HCT116 (cell line): ENCODE measurements around the gene WASHC3. TPM values are rescaled to one million over a fixed set of nuclear protein-coding genes. Genes with fewer than 3 reads are reported as not detected.

Experiments
- ATAC-seq: fragments of 200-7000 bp; cut with Tn5 transposase; 2 replicates; pipeline ENCODE4 v1.9.1; 2020; ENCODE audit warnings: mild to moderate bottlenecking, moderate library complexity
- BruUV-seq: library from RNA; stranded (reverse); fragments of 400-500 nt; replicated peaks from 2 replicates; lab custom pipeline; 2021; lab: Mats Ljungman, UMichigan
- CTCF ChIA-PET: fragments of 300-600 bp; sonication (Branson Sonifier 250); formaldehyde crosslinking; loops from one replicate; lab custom pipeline; 2021; ENCODE audit warnings: antibody characterized with exemption; lab: Charles Lee
- POLR2A ChIA-PET: fragments of 300-600, 350-600 bp; sonication (Branson Sonifier 250); formaldehyde crosslinking; loops from one replicate; lab custom pipeline; 2021; ENCODE audit warnings: antibody characterized with exemption; lab: Charles Lee
- RAD21 ChIA-PET, 2 experiments: fragments of 300-600 bp; sonication (Branson Sonifier 250); formaldehyde crosslinking; loops; one replicate each; lab custom pipeline; 2023; ENCODE audit warnings: low total read pairs in 2 of 2; ENCODE audit not compliant: uncharacterized antibody in 2 of 2, unreplicated experiment in 2 of 2, low non-redundant PET in 1 of 2; lab: Charles Lee
- DNase-seq: peaks from one replicate; pipeline ENCODE4 v3.0.0-alpha.2; 2010; ENCODE audit warnings: low read depth, low spot score
- H2AFZ ChIP-seq: fragments of 200-600 bp; shearing (Covaris generic), sonication (generic); 2 replicates; pipeline ENCODE4 v1.6.1; 2017; ENCODE audit warnings: low read depth, mixed run types, mixed read lengths, antibody characterized with exemption, low read length; ENCODE audit not compliant: poor library complexity, severe bottlenecking
- H3K27ac ChIP-seq: 2 replicates; pipeline ENCODE4 v1.5.1; 2012; ENCODE audit warnings: low read depth, low read length
- H3K27me3 ChIP-seq: fragments of 200-600 bp; sonication (generic); 2 replicates; pipeline ENCODE4 v1.6.1; 2016; ENCODE audit warnings: mixed run types, low read length, mixed read lengths; ENCODE audit not compliant: insufficient read depth
- H3K36me3 ChIP-seq, 2 experiments: fragments of 200-500 bp in 1 of 2; fragments of 200-600 bp in 1 of 2; sonication (Bioruptor generic) in 1 of 2; sonication (generic) in 1 of 2; 2 replicates each; pipeline versions ENCODE4 v1.5.1 to v1.6.1; 2014 to 2016; ENCODE audit warnings: low read length in 2 of 2, inconsistent platforms in 1 of 2, mixed read lengths in 1 of 2, mixed run types in 1 of 2; ENCODE audit not compliant: insufficient read depth in 2 of 2, control insufficient read depth in 1 of 2
- H3K4me1 ChIP-seq, 2 experiments: fragments of 200-600 bp in 1 of 2; sonication (generic) in 1 of 2; 2 replicates each; pipeline versions ENCODE4 v1.5.1 to v1.6.1; 2012 to 2017; ENCODE audit warnings: low read length in 2 of 2, inconsistent platforms in 1 of 2, mild to moderate bottlenecking in 1 of 2, mixed read lengths in 1 of 2, mixed run types in 1 of 2, moderate library complexity in 1 of 2; ENCODE audit not compliant: insufficient read depth in 2 of 2, control insufficient read depth in 1 of 2
- H3K4me2 ChIP-seq: fragments of 200-600 bp; sonication (generic); 2 replicates; pipeline ENCODE4 v1.6.1; 2017; ENCODE audit warnings: mixed run types, low read length, mixed read lengths
- H3K4me3 ChIP-seq, 2 experiments: fragments of 200-600 bp in 1 of 2; sonication (generic) in 1 of 2; replicated peaks in 1 of 2; 2 replicates each; pipeline ENCODE4 v1.5.1; 2011 to 2016; ENCODE audit warnings: low read length in 2 of 2, control low read depth in 1 of 2, low read depth in 1 of 2, mild to moderate bottlenecking in 1 of 2, mixed read lengths in 1 of 2, mixed run types in 1 of 2
- H3K79me2 ChIP-seq: fragments of 200-600 bp; sonication (generic); 2 replicates; pipeline ENCODE4 v1.6.1; 2017; ENCODE audit warnings: mild to moderate bottlenecking, mixed run types, low read length, moderate library complexity, mixed read lengths; ENCODE audit not compliant: insufficient read depth
- H3K9ac ChIP-seq: fragments of 200-600 bp; sonication (generic); 2 replicates; pipeline ENCODE4 v1.6.1; 2016; ENCODE audit warnings: low read length, mixed read lengths
- H3K9me2 ChIP-seq: fragments of 200-600 bp; sonication (generic), shearing (Covaris generic); 2 replicates; pipeline ENCODE4 v1.6.1; 2017; ENCODE audit warnings: mixed run types, mild to moderate bottlenecking, moderate library complexity; ENCODE audit not compliant: insufficient read depth
- H3K9me3 ChIP-seq, 2 experiments: fragments of 200-500 bp in 1 of 2; fragments of 200-600 bp in 1 of 2; sonication (Bioruptor generic) in 1 of 2; sonication (generic) in 1 of 2; 2 replicates each; pipeline ENCODE4 v1.6.1; 2014 to 2017; ENCODE audit warnings: low read length in 2 of 2, mixed read lengths in 2 of 2, inconsistent platforms in 1 of 2, low read depth in 1 of 2, mild to moderate bottlenecking in 1 of 2, mixed run types in 1 of 2, moderate library complexity in 1 of 2; ENCODE audit not compliant: control insufficient read depth in 1 of 2, insufficient read depth in 1 of 2
- H4K20me1 ChIP-seq: fragments of 200-600 bp; sonication (generic), shearing (Covaris generic); 2 replicates; pipeline ENCODE4 v1.6.1; 2017; ENCODE audit warnings: mixed run types, mild to moderate bottlenecking, moderate library complexity; ENCODE audit not compliant: insufficient read depth
- CEBPB ChIP-seq: IDR thresholded peaks from 2 replicates; pipeline ENCODE4 v1.6.1; 2012; ENCODE audit warnings: low read depth
- EGR1 ChIP-seq: IDR thresholded peaks from 2 replicates; pipeline ENCODE4 v1.6.1; 2012; ENCODE audit warnings: low read depth
- ELF1 ChIP-seq: IDR thresholded peaks from 2 replicates; pipeline ENCODE4 v1.6.1; 2012; ENCODE audit warnings: low read depth, borderline replicate concordance
- EZH2 ChIP-seq: fragments of 200-600 bp; sonication (generic); IDR thresholded peaks from 2 replicates; pipeline ENCODE4 v1.6.1; 2017; ENCODE audit warnings: antibody characterized with exemption, mixed run types
- FOSL1 ChIP-seq: IDR thresholded peaks from 2 replicates; pipeline ENCODE4 v1.6.1; 2012; ENCODE audit warnings: low read depth
- JUND ChIP-seq: IDR thresholded peaks from 2 replicates; pipeline ENCODE4 v1.6.1; 2012
- POLR2A ChIP-seq: IDR thresholded peaks from 2 replicates; pipeline ENCODE4 v1.7.0; 2011; ENCODE audit warnings: borderline replicate concordance; ENCODE audit not compliant: insufficient read depth, insufficient read length; ENCODE audit errors: extremely low read depth
- POLR2AphosphoS5 ChIP-seq: IDR thresholded peaks from 2 replicates; pipeline ENCODE4 v1.6.1; 2011; ENCODE audit warnings: mild to moderate bottlenecking, low read depth, low read length, moderate library complexity
- RAD21 ChIP-seq: IDR thresholded peaks from 2 replicates; pipeline ENCODE4 v1.6.1; 2012; ENCODE audit warnings: low read depth, mild to moderate bottlenecking
- SIN3A ChIP-seq: IDR thresholded peaks from 2 replicates; pipeline ENCODE4 v1.6.1; 2012; ENCODE audit warnings: low read depth
- SP1 ChIP-seq: IDR thresholded peaks from 2 replicates; pipeline ENCODE4 v1.6.1; 2012; ENCODE audit warnings: low read depth
- SRF ChIP-seq: IDR thresholded peaks from 2 replicates; pipeline ENCODE4 v1.6.1; 2012; ENCODE audit warnings: low read depth
- TCF7L2 ChIP-seq: IDR thresholded peaks from 2 replicates; pipeline ENCODE4 v1.7.0; 2011; ENCODE audit warnings: borderline replicate concordance, inconsistent platforms; ENCODE audit not compliant: insufficient read depth, insufficient read length; ENCODE audit errors: extremely low read depth
- ZFX ChIP-seq: fragments of 450-650 bp; IDR thresholded peaks from 2 replicates; pipeline ENCODE4 v1.6.1; 2017
- ZNF274 ChIP-seq: fragments of 200-500 bp; sonication (Bioruptor generic); IDR thresholded peaks from 2 replicates; pipeline ENCODE4 v1.6.1; 2014; ENCODE audit warnings: mild to moderate bottlenecking, low read depth, low read length, inconsistent platforms
- intact Hi-C: fragments of 100-400 bp; cut with micrococcal nuclease; formaldehyde crosslinking; loops from 2 replicates; pipeline ENCODE4 v1.10.0; 2022
- total RNA-seq: library from RNA; stranded (reverse); gene quantifications from one replicate; pipeline ENCODE4 v1.2.1, GENCODE V29; 2021; ENCODE audit not compliant: unreplicated experiment
- TF ChIP-seq, protein P1 (sequence below), 3 experiments: fragments of 200-600 bp in 1 of 3; sonication (generic) in 1 of 3; IDR thresholded peaks in 2 of 3; conservative IDR thresholded peaks in 1 of 3; 2 replicates each; pipeline ENCODE4 v1.5.1; 2012 to 2017; ENCODE audit warnings: low read depth in 2 of 3, low read length in 2 of 3, antibody characterized with exemption in 1 of 3, borderline replicate concordance in 1 of 3, control low read depth in 1 of 3, mild to moderate bottlenecking in 1 of 3, mixed read lengths in 1 of 3, mixed run types in 1 of 3, moderate library complexity in 1 of 3; ENCODE audit not compliant: insufficient read depth in 1 of 3
- TF ChIP-seq, protein P2 (sequence below): IDR thresholded peaks from 2 replicates; pipeline ENCODE4 v1.6.1; 2011; ENCODE audit warnings: mild to moderate bottlenecking, low read length, moderate library complexity; ENCODE audit not compliant: insufficient replicate concordance; ENCODE audit errors: extremely low read depth
- TF ChIP-seq, protein P3 (sequence below): IDR thresholded peaks from 2 replicates; pipeline ENCODE4 v1.6.1; 2012; ENCODE audit warnings: low read depth
- TF ChIP-seq, protein P4 (sequence below): IDR thresholded peaks from 2 replicates; pipeline ENCODE4 v1.6.1; 2012
- TF ChIP-seq, protein P5 (sequence below): IDR thresholded peaks from 2 replicates; pipeline ENCODE4 v1.6.1; 2012

WASHC3 gene
- total RNA-seq, 1 experiment from 2014 or later: 15.6 TPM

DNA sequence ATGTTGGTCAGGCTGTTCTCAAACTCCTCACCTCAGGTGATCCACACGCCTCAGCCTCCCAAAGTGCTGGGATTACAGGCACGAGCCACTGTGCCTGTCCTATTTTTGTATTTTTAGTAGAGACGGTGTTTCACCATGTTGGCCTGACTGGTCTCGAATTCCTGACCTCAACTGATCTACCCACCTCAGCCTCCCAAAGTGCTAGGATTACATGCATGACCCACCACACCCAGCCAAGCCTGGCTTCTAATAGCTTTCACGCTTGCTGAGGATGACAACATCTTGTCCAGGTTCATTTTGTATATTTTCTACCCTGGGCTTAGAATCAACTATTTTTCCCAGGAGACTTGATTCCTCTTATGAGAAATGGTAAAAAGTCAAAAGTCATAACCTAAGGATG is 64.7 kb downstream of the WASHC3 start:
- Histone ChIP-seq H4K20me1 (no peaks in the 10 kb centered on the region), H3K4me3 (no peak overlapping the region), H2AFZ (no peak overlapping the region), H3K9me2 (no peaks in the 10 kb centered on the region), H3K4me1 (no peaks in the 10 kb centered on the region), H3K9ac (no peak overlapping the region), H3K27me3 (no peaks in the 10 kb centered on the region), H3K79me2 (no peaks in the 10 kb centered on the region), H3K36me3 (no peaks in the 10 kb centered on the region), H3K4me2 (no peak overlapping the region), H3K27ac (no peak overlapping the region), H3K9me3 (no peaks in the 10 kb centered on the region)
- POLR2A ChIA-PET: no interaction called here
- RAD21 ChIA-PET: no interaction called here
- CTCF ChIA-PET: no interaction called here
- TF ChIP-seq ZNF274 (no peak), POLR2AphosphoS5 (no peak), JUND (no peak), SRF (no peak), ELF1 (no peak), SIN3A (no peak), RAD21 (no peak), EGR1 (no peak), CEBPB (no peak), ZFX (no peak), SP1 (no peak), POLR2A (no peak), FOSL1 (no peak), EZH2 (no peak), TCF7L2 (no peak)
- TF ChIP-seq, protein P1, sequence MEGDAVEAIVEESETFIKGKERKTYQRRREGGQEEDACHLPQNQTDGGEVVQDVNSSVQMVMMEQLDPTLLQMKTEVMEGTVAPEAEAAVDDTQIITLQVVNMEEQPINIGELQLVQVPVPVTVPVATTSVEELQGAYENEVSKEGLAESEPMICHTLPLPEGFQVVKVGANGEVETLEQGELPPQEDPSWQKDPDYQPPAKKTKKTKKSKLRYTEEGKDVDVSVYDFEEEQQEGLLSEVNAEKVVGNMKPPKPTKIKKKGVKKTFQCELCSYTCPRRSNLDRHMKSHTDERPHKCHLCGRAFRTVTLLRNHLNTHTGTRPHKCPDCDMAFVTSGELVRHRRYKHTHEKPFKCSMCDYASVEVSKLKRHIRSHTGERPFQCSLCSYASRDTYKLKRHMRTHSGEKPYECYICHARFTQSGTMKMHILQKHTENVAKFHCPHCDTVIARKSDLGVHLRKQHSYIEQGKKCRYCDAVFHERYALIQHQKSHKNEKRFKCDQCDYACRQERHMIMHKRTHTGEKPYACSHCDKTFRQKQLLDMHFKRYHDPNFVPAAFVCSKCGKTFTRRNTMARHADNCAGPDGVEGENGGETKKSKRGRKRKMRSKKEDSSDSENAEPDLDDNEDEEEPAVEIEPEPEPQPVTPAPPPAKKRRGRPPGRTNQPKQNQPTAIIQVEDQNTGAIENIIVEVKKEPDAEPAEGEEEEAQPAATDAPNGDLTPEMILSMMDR (IDR thresholded peaks at IDR 0.05 in 2 of 3, conservative IDR thresholded peaks at IDR 0.05 in 1 of 3; ENCODE audit: borderline replicate concordance in 1 of 3, insufficient read depth in 1 of 3, low read depth in 2 of 3, low read length in 2 of 3): no peak
- TF ChIP-seq, protein P2, sequence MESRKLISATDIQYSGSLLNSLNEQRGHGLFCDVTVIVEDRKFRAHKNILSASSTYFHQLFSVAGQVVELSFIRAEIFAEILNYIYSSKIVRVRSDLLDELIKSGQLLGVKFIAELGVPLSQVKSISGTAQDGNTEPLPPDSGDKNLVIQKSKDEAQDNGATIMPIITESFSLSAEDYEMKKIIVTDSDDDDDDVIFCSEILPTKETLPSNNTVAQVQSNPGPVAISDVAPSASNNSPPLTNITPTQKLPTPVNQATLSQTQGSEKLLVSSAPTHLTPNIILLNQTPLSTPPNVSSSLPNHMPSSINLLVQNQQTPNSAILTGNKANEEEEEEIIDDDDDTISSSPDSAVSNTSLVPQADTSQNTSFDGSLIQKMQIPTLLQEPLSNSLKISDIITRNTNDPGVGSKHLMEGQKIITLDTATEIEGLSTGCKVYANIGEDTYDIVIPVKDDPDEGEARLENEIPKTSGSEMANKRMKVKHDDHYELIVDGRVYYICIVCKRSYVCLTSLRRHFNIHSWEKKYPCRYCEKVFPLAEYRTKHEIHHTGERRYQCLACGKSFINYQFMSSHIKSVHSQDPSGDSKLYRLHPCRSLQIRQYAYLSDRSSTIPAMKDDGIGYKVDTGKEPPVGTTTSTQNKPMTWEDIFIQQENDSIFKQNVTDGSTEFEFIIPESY: no peak
- TF ChIP-seq, protein P3, sequence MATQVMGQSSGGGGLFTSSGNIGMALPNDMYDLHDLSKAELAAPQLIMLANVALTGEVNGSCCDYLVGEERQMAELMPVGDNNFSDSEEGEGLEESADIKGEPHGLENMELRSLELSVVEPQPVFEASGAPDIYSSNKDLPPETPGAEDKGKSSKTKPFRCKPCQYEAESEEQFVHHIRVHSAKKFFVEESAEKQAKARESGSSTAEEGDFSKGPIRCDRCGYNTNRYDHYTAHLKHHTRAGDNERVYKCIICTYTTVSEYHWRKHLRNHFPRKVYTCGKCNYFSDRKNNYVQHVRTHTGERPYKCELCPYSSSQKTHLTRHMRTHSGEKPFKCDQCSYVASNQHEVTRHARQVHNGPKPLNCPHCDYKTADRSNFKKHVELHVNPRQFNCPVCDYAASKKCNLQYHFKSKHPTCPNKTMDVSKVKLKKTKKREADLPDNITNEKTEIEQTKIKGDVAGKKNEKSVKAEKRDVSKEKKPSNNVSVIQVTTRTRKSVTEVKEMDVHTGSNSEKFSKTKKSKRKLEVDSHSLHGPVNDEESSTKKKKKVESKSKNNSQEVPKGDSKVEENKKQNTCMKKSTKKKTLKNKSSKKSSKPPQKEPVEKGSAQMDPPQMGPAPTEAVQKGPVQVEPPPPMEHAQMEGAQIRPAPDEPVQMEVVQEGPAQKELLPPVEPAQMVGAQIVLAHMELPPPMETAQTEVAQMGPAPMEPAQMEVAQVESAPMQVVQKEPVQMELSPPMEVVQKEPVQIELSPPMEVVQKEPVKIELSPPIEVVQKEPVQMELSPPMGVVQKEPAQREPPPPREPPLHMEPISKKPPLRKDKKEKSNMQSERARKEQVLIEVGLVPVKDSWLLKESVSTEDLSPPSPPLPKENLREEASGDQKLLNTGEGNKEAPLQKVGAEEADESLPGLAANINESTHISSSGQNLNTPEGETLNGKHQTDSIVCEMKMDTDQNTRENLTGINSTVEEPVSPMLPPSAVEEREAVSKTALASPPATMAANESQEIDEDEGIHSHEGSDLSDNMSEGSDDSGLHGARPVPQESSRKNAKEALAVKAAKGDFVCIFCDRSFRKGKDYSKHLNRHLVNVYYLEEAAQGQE: no peak
- TF ChIP-seq, protein P4, sequence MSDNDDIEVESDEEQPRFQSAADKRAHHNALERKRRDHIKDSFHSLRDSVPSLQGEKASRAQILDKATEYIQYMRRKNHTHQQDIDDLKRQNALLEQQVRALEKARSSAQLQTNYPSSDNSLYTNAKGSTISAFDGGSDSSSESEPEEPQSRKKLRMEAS: no peak
- TF ChIP-seq, protein P5, sequence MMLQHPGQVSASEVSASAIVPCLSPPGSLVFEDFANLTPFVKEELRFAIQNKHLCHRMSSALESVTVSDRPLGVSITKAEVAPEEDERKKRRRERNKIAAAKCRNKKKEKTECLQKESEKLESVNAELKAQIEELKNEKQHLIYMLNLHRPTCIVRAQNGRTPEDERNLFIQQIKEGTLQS: no peak
- no peak for DNase-seq
- no TSS peak for BruUV-seq
- intact Hi-C loops: no loop called here
- ATAC-seq: no peak
